ENCODE results near the gene TENT4A. TPM values are rescaled to one million over a fixed set of nuclear protein-coding genes. Genes with fewer than 3 reads are reported as not detected.

The TENT4A gene
- total RNA-seq, 1 donor from 2014 or later, result 21.6 TPM

DNA sequence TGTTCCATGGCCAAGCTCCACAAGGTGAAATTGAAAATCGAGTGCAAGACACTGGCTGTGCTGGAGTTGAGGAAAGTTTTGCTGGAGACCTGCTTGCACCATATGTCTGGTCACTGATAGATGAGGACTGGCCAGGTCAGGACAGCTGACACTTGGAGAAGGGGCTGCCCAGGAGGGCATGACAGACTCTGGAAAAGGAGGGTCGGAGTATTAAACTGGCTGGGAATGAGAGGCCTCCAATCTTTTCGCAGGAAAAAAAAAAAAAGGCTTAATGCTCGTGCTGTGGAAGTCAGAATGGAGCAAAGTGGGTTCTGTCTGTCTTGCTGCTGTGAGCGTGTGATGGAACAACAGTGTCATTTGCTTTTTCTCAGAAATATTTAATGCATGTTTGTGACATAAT lies 5.5 kb downstream of the TENT4A start:
- Mint-ChIP-seq H3K27ac (ENCODE audit: unreplicated experiment) (no peak overlapping the region), H3K4me3 (ENCODE audit: unreplicated experiment) (no peak overlapping the region), H3K4me1 (ENCODE audit: unreplicated experiment) (peaks cover 76% of the 10 kb centered on the region), H3K9me3 (ENCODE audit: unreplicated experiment) (no peaks in the 10 kb centered on the region), H3K36me3 (ENCODE audit: unreplicated experiment) (no peaks in the 10 kb centered on the region), H3K27me3 (ENCODE audit: unreplicated experiment) (no peaks in the 10 kb centered on the region)
- TF ChIP-seq, protein P1, sequence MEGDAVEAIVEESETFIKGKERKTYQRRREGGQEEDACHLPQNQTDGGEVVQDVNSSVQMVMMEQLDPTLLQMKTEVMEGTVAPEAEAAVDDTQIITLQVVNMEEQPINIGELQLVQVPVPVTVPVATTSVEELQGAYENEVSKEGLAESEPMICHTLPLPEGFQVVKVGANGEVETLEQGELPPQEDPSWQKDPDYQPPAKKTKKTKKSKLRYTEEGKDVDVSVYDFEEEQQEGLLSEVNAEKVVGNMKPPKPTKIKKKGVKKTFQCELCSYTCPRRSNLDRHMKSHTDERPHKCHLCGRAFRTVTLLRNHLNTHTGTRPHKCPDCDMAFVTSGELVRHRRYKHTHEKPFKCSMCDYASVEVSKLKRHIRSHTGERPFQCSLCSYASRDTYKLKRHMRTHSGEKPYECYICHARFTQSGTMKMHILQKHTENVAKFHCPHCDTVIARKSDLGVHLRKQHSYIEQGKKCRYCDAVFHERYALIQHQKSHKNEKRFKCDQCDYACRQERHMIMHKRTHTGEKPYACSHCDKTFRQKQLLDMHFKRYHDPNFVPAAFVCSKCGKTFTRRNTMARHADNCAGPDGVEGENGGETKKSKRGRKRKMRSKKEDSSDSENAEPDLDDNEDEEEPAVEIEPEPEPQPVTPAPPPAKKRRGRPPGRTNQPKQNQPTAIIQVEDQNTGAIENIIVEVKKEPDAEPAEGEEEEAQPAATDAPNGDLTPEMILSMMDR (IDR thresholded peaks at IDR 0.05), result no peak
- peak; percentile 48 for DNase-seq (ENCODE audit: extremely low spot score, unreplicated experiment)

DNA sequence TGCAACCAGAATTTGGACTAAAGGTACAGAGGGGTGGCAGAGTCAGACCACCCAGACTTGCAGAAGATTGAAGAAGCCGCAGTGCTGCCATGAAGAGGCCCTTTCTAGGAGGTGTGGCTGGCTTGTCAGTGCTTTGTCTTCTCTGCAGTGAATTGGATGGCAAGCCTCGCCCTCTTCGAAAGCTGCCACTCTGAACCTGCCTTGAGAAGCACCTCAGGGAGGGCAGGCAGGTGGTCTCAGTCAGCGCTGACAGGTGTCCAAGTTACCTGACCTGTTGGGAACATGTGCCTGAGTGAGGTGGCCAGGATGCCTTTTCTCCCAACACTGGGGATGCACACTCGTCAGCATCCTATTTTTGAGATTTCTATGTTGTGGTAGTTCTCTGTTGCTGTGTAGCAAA lies 6.2 kb downstream of the TENT4A start:
- H3K4me1 Mint-ChIP-seq (ENCODE audit: unreplicated experiment), result peaks cover 83% of the 10 kb centered on the region
- H3K27ac Mint-ChIP-seq (ENCODE audit: unreplicated experiment), result no peak overlapping the region

DNA sequence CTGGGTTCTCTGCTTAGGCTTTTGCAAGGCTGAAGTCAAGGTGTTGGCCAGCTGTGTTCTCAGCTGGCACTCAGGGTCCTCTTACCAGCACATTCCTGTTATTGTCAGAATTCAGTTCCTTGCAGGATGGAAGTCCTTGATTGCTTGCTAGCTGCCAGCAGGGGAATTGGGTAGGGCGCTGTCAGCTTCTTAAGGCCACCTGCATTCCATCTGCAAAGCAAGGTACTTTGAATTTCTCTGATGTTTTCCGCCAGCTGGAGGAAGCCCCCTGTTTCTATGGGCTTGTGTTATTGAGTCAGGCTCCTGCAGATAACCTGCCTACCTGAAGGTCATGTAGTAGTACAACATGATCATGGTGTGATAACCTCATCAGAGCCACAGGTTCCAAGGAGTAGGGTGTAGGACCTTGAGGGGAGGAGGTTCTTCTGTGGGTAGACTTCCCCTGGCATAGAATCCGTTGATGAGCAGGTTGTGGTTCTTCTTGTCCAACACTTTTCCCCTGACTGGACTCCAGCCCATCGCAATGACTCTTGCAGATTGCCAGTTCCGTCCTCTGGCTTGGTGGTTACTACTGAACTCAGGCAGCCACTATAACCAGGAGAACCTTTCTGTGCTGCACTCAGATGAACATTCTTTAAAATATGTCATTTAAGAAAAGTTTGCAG lies 6.8 kb downstream of the TENT4A start:
- Mint-ChIP-seq H3K27ac (ENCODE audit: unreplicated experiment) (no peak overlapping the region), H3K4me1 (ENCODE audit: unreplicated experiment) (peaks cover 80% of the 10 kb centered on the region), H3K9me3 (ENCODE audit: unreplicated experiment) (no peaks in the 10 kb centered on the region), H3K4me3 (ENCODE audit: unreplicated experiment) (no peak overlapping the region), H3K27me3 (ENCODE audit: unreplicated experiment) (no peaks in the 10 kb centered on the region), H3K36me3 (ENCODE audit: unreplicated experiment) (no peaks in the 10 kb centered on the region)
- peak; percentile 38 for DNase-seq (ENCODE audit: extremely low spot score, unreplicated experiment)
- TF ChIP-seq, protein P1 (IDR thresholded peaks at IDR 0.05), result no peak

More for the DNA sequence above, 6.2 kb downstream of the TENT4A start:
- DNase-seq (ENCODE audit: extremely low spot score, unreplicated experiment), result peak; percentile 34
- H3K27me3 Mint-ChIP-seq (ENCODE audit: unreplicated experiment), result no peaks in the 10 kb centered on the region
- TF ChIP-seq, protein P1 (IDR thresholded peaks at IDR 0.05), result no peak
- no peaks in the 10 kb centered on the region for H3K36me3 Mint-ChIP-seq (ENCODE audit: unreplicated experiment)
- H3K4me3 Mint-ChIP-seq (ENCODE audit: unreplicated experiment), result no peak overlapping the region
- H3K9me3 Mint-ChIP-seq (ENCODE audit: unreplicated experiment), result no peaks in the 10 kb centered on the region

DNA sequence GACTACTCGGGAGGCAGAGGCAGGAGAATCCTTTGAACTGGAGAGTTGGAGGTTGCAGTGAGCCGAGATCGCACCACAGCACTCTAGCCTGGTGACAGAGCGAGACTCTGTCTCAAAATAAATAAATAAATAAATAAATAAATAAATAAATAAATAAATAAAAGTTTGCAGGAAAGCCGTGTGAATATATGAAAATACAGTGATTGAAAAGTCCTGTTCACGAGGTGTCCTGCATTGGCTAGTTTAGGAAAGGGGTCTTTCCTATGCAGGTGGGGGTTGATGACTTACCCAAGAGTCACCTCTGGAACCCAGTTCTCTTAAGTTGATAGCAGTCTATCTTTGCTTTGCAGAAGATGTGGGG lies 7.3 kb downstream of the TENT4A start:
- no peak overlapping the region for H3K27ac Mint-ChIP-seq (ENCODE audit: unreplicated experiment)
- H3K4me3 Mint-ChIP-seq (ENCODE audit: unreplicated experiment), result no peak overlapping the region
- H3K4me1 Mint-ChIP-seq (ENCODE audit: unreplicated experiment), result peaks cover 79% of the 10 kb centered on the region
- TF ChIP-seq, protein P1 (IDR thresholded peaks at IDR 0.05), result no peak
- no peaks in the 10 kb centered on the region for H3K36me3 Mint-ChIP-seq (ENCODE audit: unreplicated experiment)
- no peak for DNase-seq (ENCODE audit: extremely low spot score, unreplicated experiment)
- no peaks in the 10 kb centered on the region for H3K9me3 Mint-ChIP-seq (ENCODE audit: unreplicated experiment)
- H3K27me3 Mint-ChIP-seq (ENCODE audit: unreplicated experiment), result no peaks in the 10 kb centered on the region

DNA sequence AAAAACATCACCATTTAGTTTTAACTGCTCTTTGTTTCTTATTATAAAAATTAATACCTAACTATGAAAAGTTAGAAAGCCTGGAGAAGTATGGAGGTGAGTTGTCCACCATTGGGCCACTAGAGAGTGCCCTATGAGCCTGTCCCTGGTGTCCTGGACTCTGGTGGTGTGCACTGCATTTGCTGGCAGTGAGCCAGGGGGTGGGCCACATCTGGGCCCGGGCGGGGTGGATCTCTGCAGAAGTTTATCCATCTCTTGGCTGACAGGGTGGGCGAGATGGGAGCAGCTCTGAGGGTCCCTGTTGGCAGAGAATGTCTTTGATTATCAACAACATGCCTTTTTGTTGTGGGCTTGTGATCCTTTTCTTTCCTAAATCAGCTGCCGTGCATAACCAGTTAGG lies 8.2 kb downstream of the TENT4A start:
- no peaks in the 10 kb centered on the region for H3K36me3 Mint-ChIP-seq (ENCODE audit: unreplicated experiment)
- H3K9me3 Mint-ChIP-seq (ENCODE audit: unreplicated experiment), result no peaks in the 10 kb centered on the region
- TF ChIP-seq, protein P1 (IDR thresholded peaks at IDR 0.05), result no peak
- peak; percentile 82 for DNase-seq (ENCODE audit: extremely low spot score, unreplicated experiment)
- H3K4me1 Mint-ChIP-seq (ENCODE audit: unreplicated experiment), result peaks cover 76% of the 10 kb centered on the region
- no peak overlapping the region for H3K4me3 Mint-ChIP-seq (ENCODE audit: unreplicated experiment)
- peak overlapping the region; percentile 84 for H3K27ac Mint-ChIP-seq (ENCODE audit: unreplicated experiment)
- H3K27me3 Mint-ChIP-seq (ENCODE audit: unreplicated experiment), result no peaks in the 10 kb centered on the region

All from osteocyte (in vitro differentiated cells).